ENCODE data around the gene DIPK1A.
"Not testable (repeated sequence)": the region's sequence is repeated elsewhere in the genome, so short reads cannot be mapped to it uniquely, and the experiment has no call there.

DIPK1A gene

GRCh38 chr1:92980732-92981647 is 19.7 kb upstream of the DIPK1A start:
- no peak for DNase-seq
- Mint-ChIP-seq H3K4me1 (no peaks in the 10 kb centered on the region), H3K9me3 (peaks cover 19% of the 10 kb centered on the region), H3K27ac (no peak overlapping the region), H3K4me3 (no peak overlapping the region), H3K36me3 (ENCODE audit: low read depth) (no peaks in the 10 kb centered on the region), H3K27me3 (ENCODE audit: low read depth, poor library complexity) (no peaks in the 10 kb centered on the region)
- TF ChIP-seq CTCF (IDR thresholded peaks at IDR 0.05) = no peak

- Mint-ChIP-seq H3K9me3 (no peaks in the 10 kb centered on the region), H3K36me3 (ENCODE audit: low read depth) (no peaks in the 10 kb centered on the region), H3K27me3 (ENCODE audit: low read depth, poor library complexity) (peaks cover 10% of the 10 kb centered on the region), H3K4me3 (no peak overlapping the region), H3K27ac (no peak overlapping the region), H3K4me1 (no peaks in the 10 kb centered on the region)
- TF ChIP-seq CTCF (IDR thresholded peaks at IDR 0.05) = no peak
- no peak for DNase-seq
Measured at GRCh38 chr1:92975551-92976232, 14.4 kb upstream of the DIPK1A start.

- peaks cover 13% of the 10 kb centered on the region for H3K27me3 Mint-ChIP-seq (ENCODE audit: low read depth, poor library complexity)
- not testable (repeated sequence) for H3K4me3 Mint-ChIP-seq; H3K9me3 Mint-ChIP-seq; DNase-seq; H3K4me1 Mint-ChIP-seq; H3K36me3 Mint-ChIP-seq (ENCODE audit: low read depth); H3K27ac Mint-ChIP-seq
Measured at GRCh38 chr1:92974112-92974511, 12.8 kb upstream of the DIPK1A start.

GRCh38 chr1:92973203-92973897 is 12.1 kb upstream of the DIPK1A start:
- H3K27me3 Mint-ChIP-seq (ENCODE audit: low read depth, poor library complexity) = peaks cover 13% of the 10 kb centered on the region
- no peaks in the 10 kb centered on the region for H3K36me3 Mint-ChIP-seq (ENCODE audit: low read depth)
- TF ChIP-seq CTCF (IDR thresholded peaks at IDR 0.05) = no peak
- no peaks in the 10 kb centered on the region for H3K9me3 Mint-ChIP-seq
- no peak for DNase-seq
- H3K4me1 Mint-ChIP-seq = peaks cover 2% of the 10 kb centered on the region
- no peak overlapping the region for H3K27ac Mint-ChIP-seq
- no peak overlapping the region for H3K4me3 Mint-ChIP-seq

- no peak for DNase-seq
- Mint-ChIP-seq H3K27me3 (ENCODE audit: low read depth, poor library complexity) (peaks cover 13% of the 10 kb centered on the region), H3K27ac (peak overlapping the region; percentile 11), H3K9me3 (no peaks in the 10 kb centered on the region), H3K36me3 (ENCODE audit: low read depth) (no peaks in the 10 kb centered on the region), H3K4me3 (no peak overlapping the region), H3K4me1 (peaks cover 9% of the 10 kb centered on the region)
- TF ChIP-seq CTCF (IDR thresholded peaks at IDR 0.05) = no peak
Measured at GRCh38 chr1:92972409-92973129, 11.3 kb upstream of the DIPK1A start.

GRCh38 chr1:92971932-92972331 is 10.7 kb upstream of the DIPK1A start:
- peaks cover 13% of the 10 kb centered on the region for H3K27me3 Mint-ChIP-seq (ENCODE audit: low read depth, poor library complexity)
- DNase-seq; H3K4me1 Mint-ChIP-seq; H3K9me3 Mint-ChIP-seq; H3K4me3 Mint-ChIP-seq; H3K36me3 Mint-ChIP-seq (ENCODE audit: low read depth); H3K27ac Mint-ChIP-seq: not testable (repeated sequence)

Data from nephron progenitor cell (in vitro differentiated cells).